ENCODE data around the gene C5orf34. TPM values are rescaled to one million over a fixed set of nuclear protein-coding genes. Genes with fewer than 3 reads are reported as not detected.
"Not testable (repeated sequence)": the region's sequence is repeated elsewhere in the genome, so short reads cannot be mapped to it uniquely, and the experiment has no call there.

Gene C5orf34
- total RNA-seq, 1 experiment from 2014 or later, result 5.9 TPM

- no peak for TF ChIP-seq CTCF (IDR thresholded peaks at IDR 0.05; ENCODE audit: unreplicated experiment)
- Mint-ChIP-seq H3K27ac (ENCODE audit: low read depth, unreplicated experiment) (no peak overlapping the region), H3K36me3 (ENCODE audit: insufficient read depth, unreplicated experiment) (no peaks in the 10 kb centered on the region), H3K4me1 (ENCODE audit: insufficient read depth, unreplicated experiment) (peaks cover 6% of the 10 kb centered on the region), H3K27me3 (ENCODE audit: insufficient read depth, unreplicated experiment) (no peaks in the 10 kb centered on the region), H3K9me3 (ENCODE audit: unreplicated experiment) (no peaks in the 10 kb centered on the region), H3K4me3 (ENCODE audit: unreplicated experiment) (no peak overlapping the region)
- no TSS peak for BruUV-seq (replicated peaks)
- DNase-seq (ENCODE audit: unreplicated experiment), result peak; percentile 50
- CTCF ChIA-PET, result interaction anchor here (0.6 to 1.0 kb wide), 3 partner anchors 43 to 77 kb away, joined by 3 to 5 read pairs (median 4); partner anchors contain the start of gene NNT
- POLR2A ChIA-PET, result no interaction called here
- intact Hi-C loops (cut with micrococcal nuclease), result no loop called here
Measured at GRCh38 chr5:43560128-43560527, 45.2 kb upstream of the C5orf34 start.

- Mint-ChIP-seq H3K4me1 (ENCODE audit: insufficient read depth, unreplicated experiment) (peaks cover 6% of the 10 kb centered on the region), H3K27me3 (ENCODE audit: insufficient read depth, unreplicated experiment) (no peaks in the 10 kb centered on the region), H3K9me3 (ENCODE audit: unreplicated experiment) (no peaks in the 10 kb centered on the region), H3K27ac (ENCODE audit: low read depth, unreplicated experiment) (peak within 1 kb of the TSS; percentile 84), H3K4me3 (ENCODE audit: unreplicated experiment) (no peak within 1 kb of the TSS), H3K36me3 (ENCODE audit: insufficient read depth, unreplicated experiment) (no peaks in the 10 kb centered on the region)
- ChIA-PET CTCF (interaction anchor here (1.0 to 3.0 kb wide), 3 partner anchors 14 to 73 kb away, joined by 3 to 16 read pairs (median 4); partner anchors contain the start of genes NNT and TMEM267), POLR2A (interaction anchor here (0.7 to 4.8 kb wide), 11 partner anchors 14 to 85 kb away, joined by 3 to 67 read pairs (median 7); partner anchors contain the start of genes C5orf34, NNT and TMEM267)
- peak; percentile 87 for DNase-seq (ENCODE audit: unreplicated experiment)
- BruUV-seq (replicated peaks), result no TSS peak
- intact Hi-C loops (cut with micrococcal nuclease), result loop anchor here (1.0 to 2.0 kb wide), 3 partner anchors 42 to 156 kb away; partner anchors contain the start of genes C5orf34 and NNT
- peak; percentile 57 for TF ChIP-seq CTCF (IDR thresholded peaks at IDR 0.05; ENCODE audit: unreplicated experiment)
Measured at GRCh38 chr5:43556857-43557542, 42.1 kb upstream of the C5orf34 start, which contains the start of gene PAIP1. Gene PAIP1, minus strand, starts transcription at chr5:43557077. Its CDS starts 231 bp downstream, at chr5:43556846.

GRCh38 chr5:43556607-43556856 is 41.6 kb upstream of the C5orf34 start:
- intact Hi-C loops (cut with micrococcal nuclease), result loop anchor here (1.0 to 2.0 kb wide), 3 partner anchors 41 to 156 kb away; partner anchors contain the start of genes C5orf34 and NNT
- POLR2A ChIA-PET, result interaction anchor here (0.7 to 4.8 kb wide), 8 partner anchors 13 to 86 kb away, joined by 3 to 67 read pairs (median 8); partner anchors contain the start of genes C5orf34, NNT and TMEM267

GRCh38 chr5:43555895-43556606 is 41.1 kb upstream of the C5orf34 start:
- Mint-ChIP-seq H3K36me3 (ENCODE audit: insufficient read depth, unreplicated experiment) (peaks cover 5% of the 10 kb centered on the region), H3K4me3 (ENCODE audit: unreplicated experiment) (no peak overlapping the region), H3K4me1 (ENCODE audit: insufficient read depth, unreplicated experiment) (peaks cover 7% of the 10 kb centered on the region), H3K27me3 (ENCODE audit: insufficient read depth, unreplicated experiment) (no peaks in the 10 kb centered on the region), H3K9me3 (ENCODE audit: unreplicated experiment) (no peaks in the 10 kb centered on the region), H3K27ac (ENCODE audit: low read depth, unreplicated experiment) (peak overlapping the region; percentile 84)
- intact Hi-C loops (cut with micrococcal nuclease), result loop anchor here (1.0 to 2.0 kb wide), 3 partner anchors 41 to 155 kb away; partner anchors contain the start of genes C5orf34 and NNT
- no peak for TF ChIP-seq CTCF (IDR thresholded peaks at IDR 0.05; ENCODE audit: unreplicated experiment)
- DNase-seq (ENCODE audit: unreplicated experiment), result peak; percentile 60
- no TSS peak for BruUV-seq (replicated peaks)
- ChIA-PET CTCF (interaction anchor here (0.6 to 3.0 kb wide), 11 partner anchors 11 to 1152 kb away, joined by 3 to 16 read pairs (median 3); partner anchors contain the start of gene NNT), POLR2A (interaction anchor here (0.6 to 4.8 kb wide), 18 partner anchors 13 to 1795 kb away, joined by 3 to 67 read pairs (median 4); partner anchors contain the start of genes C5orf34, NNT, TMEM267 and ZNF131)

More at GRCh38 chr5:43556607-43556856, 41.6 kb upstream of the C5orf34 start:
- peak overlapping the region; percentile 84 for H3K27ac Mint-ChIP-seq (ENCODE audit: low read depth, unreplicated experiment)
- H3K4me3 Mint-ChIP-seq (ENCODE audit: unreplicated experiment); H3K9me3 Mint-ChIP-seq (ENCODE audit: unreplicated experiment); H3K4me1 Mint-ChIP-seq (ENCODE audit: insufficient read depth, unreplicated experiment); BruUV-seq (replicated peaks); H3K36me3 Mint-ChIP-seq (ENCODE audit: insufficient read depth, unreplicated experiment); H3K27me3 Mint-ChIP-seq (ENCODE audit: insufficient read depth, unreplicated experiment); DNase-seq (ENCODE audit: unreplicated experiment): not testable (repeated sequence)
- CTCF ChIA-PET, result interaction anchor here (0.6 to 3.0 kb wide), 5 partner anchors 14 to 75 kb away, joined by 3 to 16 read pairs (median 3); partner anchors contain the start of gene NNT
